K562 (cell line): ENCODE measurements around the gene STX18. TPM values are rescaled to one million over a fixed set of nuclear protein-coding genes. Genes with fewer than 3 reads are reported as not detected.

ENCODE experiments used
- ATAC-seq: fragments of 200-7000 bp; cut with Tn5 transposase; 3 replicates; pipeline ENCODE4 v1.9.1; 2020; ENCODE audit warnings: moderate library complexity
- BruUV-seq: library from RNA; stranded (reverse); fragments of 400-500 nt; replicated peaks from 2 replicates; lab custom pipeline; 2021; lab: Mats Ljungman, UMichigan
- CTCF ChIA-PET: fragments of 300-600 bp; formaldehyde crosslinking; extraction: SDS; loops from one replicate; lab custom pipeline; 2021; ENCODE audit warnings: low intra/inter-chr PET ratio; lab: Yijun Ruan, JAX
- POLR2A ChIA-PET: fragments of 300-600, 350-650 bp; sonication (Branson Sonifier 250); formaldehyde crosslinking; extraction: SDS; loops from one replicate; lab custom pipeline; 2021; ENCODE audit warnings: antibody characterized with exemption, inconsistent platforms; lab: Yijun Ruan, JAX
- DNase-seq, 4 experiments: peaks; one replicate each; pipeline versions ENCODE4 v3.0.0 to v3.0.0-alpha.2; 2011 to 2018; ENCODE audit warnings: low spot score in 3 of 4, mixed read lengths in 3 of 4; ENCODE audit errors: extremely low read depth in 1 of 4
- FAIRE-seq: peaks from 2 replicates; lab custom pipeline; 2011; peaks lifted over from hg19 to GRCh38; lab: Jason Lieb, UNC
- H2AFZ ChIP-seq: 2 replicates; pipeline ENCODE4 v1.6.0; 2011; ENCODE audit warnings: low read depth, low read length, control low read depth, inconsistent platforms
- H3K27ac ChIP-seq: fragments of 200-600 bp; 3 replicates; pipeline ENCODE4 v1.8.0; 2011; ENCODE audit warnings: low read depth, mild to moderate bottlenecking, control low read depth, inconsistent platforms, low read length, moderate library complexity, mixed read lengths; ENCODE audit errors: extremely low read depth
- H3K27me3 ChIP-seq, 2 experiments: fragments of 300-600 bp in 1 of 2; 2 replicates in 1 of 2; 3 replicates in 1 of 2; pipeline versions ENCODE4 v1.6.0 to v1.8.0; 2011; ENCODE audit warnings: inconsistent platforms in 2 of 2, low read length in 2 of 2, mild to moderate bottlenecking in 1 of 2, mixed read lengths in 1 of 2, moderate library complexity in 1 of 2; ENCODE audit not compliant: control insufficient read depth in 2 of 2, insufficient read depth in 2 of 2
- H3K36me3 ChIP-seq: fragments of 300-600 bp; 3 replicates; pipeline ENCODE4 v1.8.0; 2011; ENCODE audit warnings: mild to moderate bottlenecking, low read length, inconsistent platforms; ENCODE audit not compliant: control insufficient read depth, insufficient read depth
- H3K4me1 ChIP-seq, 2 experiments: fragments of 200-600 bp in 1 of 2; replicated peaks in 1 of 2; 2 replicates in 1 of 2; 3 replicates in 1 of 2; pipeline versions ENCODE4 v1.5.1 to v1.8.0; 2011; ENCODE audit warnings: inconsistent platforms in 2 of 2, low read length in 2 of 2, mild to moderate bottlenecking in 1 of 2, mixed read lengths in 1 of 2, moderate library complexity in 1 of 2; ENCODE audit not compliant: control insufficient read depth in 2 of 2, insufficient read depth in 2 of 2
- H3K4me2 ChIP-seq: 2 replicates; pipeline ENCODE4 v1.6.1; 2011; ENCODE audit warnings: low read length, control low read depth, inconsistent platforms, mixed read lengths; ENCODE audit not compliant: insufficient read depth
- H3K4me3 ChIP-seq: fragments of 200-600 bp; sonication (generic), shearing (Covaris generic); 2 replicates; pipeline ENCODE4 v1.5.1; 2016; ENCODE audit warnings: control low read depth, inconsistent platforms
- H3K79me2 ChIP-seq: fragments of 200-600 bp; 3 replicates; pipeline ENCODE4 v1.8.0; 2011; ENCODE audit warnings: low read length, inconsistent platforms; ENCODE audit not compliant: control insufficient read depth, insufficient read depth
- H3K9ac ChIP-seq, 2 experiments: 2 replicates each; pipeline versions ENCODE4 v1.6.0 to v1.6.1; 2011; ENCODE audit warnings: low read depth in 2 of 2, low read length in 2 of 2, control low read depth in 1 of 2, inconsistent platforms in 1 of 2, mild to moderate bottlenecking in 1 of 2, mixed read lengths in 1 of 2; ENCODE audit not compliant: insufficient read depth in 1 of 2
- H3K9me1 ChIP-seq: one replicate; pipeline ENCODE4 v1.6.0; 2011; ENCODE audit warnings: inconsistent platforms, mild to moderate bottlenecking, low read length, moderate library complexity; ENCODE audit not compliant: control insufficient read depth, insufficient read depth
- H3K9me3 ChIP-seq: replicated peaks from 2 replicates; pipeline ENCODE4 v1.5.1; 2011; ENCODE audit warnings: low read depth, low read length, inconsistent platforms; ENCODE audit not compliant: control insufficient read depth, insufficient read depth
- H4K20me1 ChIP-seq: replicated peaks from 2 replicates; pipeline ENCODE4 v1.6.1; 2011; ENCODE audit warnings: low read length, inconsistent platforms, mixed read lengths; ENCODE audit not compliant: control insufficient read depth, insufficient read depth
- CCAR2 ChIP-seq: fragments of 200-400 bp; formaldehyde crosslinking; IDR thresholded peaks from 2 replicates; pipeline ENCODE4 v1.6.1; 2017; ENCODE audit warnings: mild to moderate bottlenecking, low read depth, low read length
- GABPA ChIP-seq: fragments of 200-800 bp; sonication (Bioruptor generic); conservative IDR thresholded peaks from 2 replicates; pipeline ENCODE4 v1.6.1; 2016; ENCODE audit warnings: low read depth, missing genetic modification characterization, missing compliant biosample characterization
- MYBL2 ChIP-seq, 2 experiments: fragments of 450-650 bp in 1 of 2; sonication (generic) in 1 of 2; formaldehyde crosslinking in 1 of 2; IDR thresholded peaks; 2 replicates each; pipeline versions ENCODE4 v1.6.1 to v1.8.1; 2017 to 2022; ENCODE audit warnings: borderline replicate concordance in 1 of 2, inconsistent platforms in 1 of 2, low read depth in 1 of 2, mild to moderate bottlenecking in 1 of 2, missing genetic modification reagents in 1 of 2, moderate library complexity in 1 of 2
- MYNN ChIP-seq, 2 experiments: sonication (generic); formaldehyde crosslinking in 1 of 2; IDR thresholded peaks; 2 replicates each; pipeline versions ENCODE4 v1.5.0 to v1.6.1; 2016 to 2020; ENCODE audit warnings: antibody characterized with exemption in 1 of 2, missing genetic modification reagents in 1 of 2
- RFX1 ChIP-seq: fragments of 450-650 bp; IDR thresholded peaks from 2 replicates; pipeline ENCODE4 v1.6.1; 2016; ENCODE audit warnings: mild to moderate bottlenecking, moderate library complexity
- RFX5 ChIP-seq: IDR thresholded peaks from 2 replicates; pipeline ENCODE4 v1.6.1; 2011; ENCODE audit warnings: low read depth, mild to moderate bottlenecking, improper control_type of control experiment, low read length
- TBP ChIP-seq: optimal IDR thresholded peaks from 2 replicates; pipeline ENCODE3; 2011; ENCODE audit warnings: low read depth, low read length, improper control_type of control experiment
- TSC22D4 ChIP-seq: fragments of 450-650 bp; IDR thresholded peaks from 2 replicates; pipeline ENCODE4 v1.6.1; 2016; ENCODE audit warnings: missing genetic modification characterization, missing biosample characterization, control low read depth
- ZNF766 ChIP-seq: fragments of 200-800 bp; sonication (Bioruptor generic); conservative IDR thresholded peaks from 2 replicates; pipeline ENCODE4 v1.6.1; 2016; ENCODE audit warnings: missing genetic modification characterization, missing compliant biosample characterization
- WGBS: fragments of 100-300 bp; shearing (Covaris generic); methylation state at CpG from one replicate; pipeline ENCODE4 v1.1.6; 2016; ENCODE audit warnings: low coverage, mixed read lengths; ENCODE audit not compliant: insufficient coverage; ENCODE audit errors: missing lambda C conversion rate; 5-methylcytosine and 5-hydroxymethylcytosine counted together
- in situ Hi-C: fragments of 300-500 bp; cut with MboI; formaldehyde crosslinking; loops from 4 replicates; pipeline ENCODE4 v1.15.0; 2018; ENCODE audit warnings: inconsistent platforms, mixed read lengths
- intact Hi-C: fragments of 100-400 bp; cut with micrococcal nuclease; formaldehyde crosslinking; loops from 2 replicates; pipeline ENCODE4 v1.14.2; 2022
- polyA plus RNA-seq, 8 experiments: library from polyadenylated mRNA; depleted of rRNA in 4 of 8; stranded (reverse) in 5 of 8; unstranded in 3 of 8; fragments of >200 nt; fragmentation: Nextera tagmentation in 2 of 8; fragmentation: Illumina TruSeq in 1 of 8; extraction: Ambion mirVana in 2 of 8; extraction: Trizol in 1 of 8; gene quantifications; 2 replicates each; pipeline versions ENCODE4 v1.2.1 to v1.2.3, GENCODE V29; 2011 to 2014; ENCODE audit warnings: inconsistent platforms in 1 of 8, missing spikeins in 1 of 8
- total RNA-seq, 7 experiments: library from RNA; depleted of rRNA in 6 of 7; stranded (reverse); fragments of >200 nt in 6 of 7; fragmentation: Illumina TruSeq in 2 of 7; extraction: Trizol in 2 of 7; gene quantifications; 2 replicates each; pipeline versions ENCODE4 v1.2.1 to v1.2.3, GENCODE V29; 2011 to 2021; ENCODE audit warnings: low replicate concordance in 1 of 7
- TF ChIP-seq, protein P1 (sequence below): fragments of 450-650 bp; IDR thresholded peaks from 2 replicates; pipeline ENCODE4 v1.6.1; 2016
- TF ChIP-seq, protein P2 (sequence below): sonication (generic); formaldehyde crosslinking; IDR thresholded peaks from 2 replicates; pipeline ENCODE4 v1.8.0; 2022; ENCODE audit warnings: mild to moderate bottlenecking, missing genetic modification reagents
- TF ChIP-seq, protein P3 (sequence below): fragments of 450-650 bp; conservative IDR thresholded peaks from 2 replicates; pipeline ENCODE4 v1.6.1; 2016; ENCODE audit warnings: missing genetic modification characterization, low read depth, mild to moderate bottlenecking, control low read depth, missing compliant biosample characterization

The STX18 gene
- total and polyA plus RNA-seq, 9 of the 15 experiments (the other 6 are each of a cell fraction or from before 2014, with no cell fraction given) = 6.2 to 41.7 (median 22.7) TPM

DNA sequence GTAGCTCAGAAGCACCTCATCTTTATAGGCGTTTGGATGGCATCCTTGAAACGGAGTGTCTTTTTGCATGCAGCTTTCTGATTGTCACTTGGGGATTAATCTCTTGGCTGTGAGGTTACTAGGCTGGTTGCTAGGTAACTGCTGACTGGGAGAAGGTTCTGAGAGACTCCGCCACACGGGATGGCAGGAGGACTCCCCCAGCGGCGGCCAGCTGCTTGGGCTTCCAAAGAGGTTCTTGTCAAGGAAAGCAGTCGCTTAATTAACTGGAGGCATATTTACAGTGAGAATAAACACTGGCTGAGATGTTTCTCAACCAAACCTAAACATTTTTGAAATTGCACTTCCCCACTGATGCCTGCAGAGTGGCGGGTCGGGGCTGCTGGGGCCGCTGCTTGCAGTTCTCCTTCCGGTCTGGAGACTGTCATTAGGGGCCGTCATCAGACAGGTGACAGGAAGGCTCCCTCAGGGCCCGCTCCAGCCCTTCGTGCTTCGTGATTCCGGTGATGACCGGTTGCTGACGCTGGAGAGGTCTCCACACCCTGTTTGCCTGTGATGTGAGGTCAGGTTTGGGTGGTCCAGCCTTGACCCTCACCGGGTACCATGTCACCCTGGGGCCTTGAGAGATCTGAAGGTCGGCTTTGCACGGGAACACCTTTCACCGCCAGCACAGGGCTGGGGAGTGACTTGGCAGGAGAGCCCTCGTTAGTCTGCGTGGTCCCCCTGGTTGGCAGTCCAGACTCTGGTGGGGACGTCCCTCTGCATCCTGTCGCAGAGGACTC lies 145.8 kb downstream of the STX18 start:
- POLR2A ChIA-PET = interaction anchor here (0.5 to 1.4 kb wide), 5 partner anchors 10 to 719 kb away, joined by 3 to 4 read pairs (median 3); no protein-coding TSS in a partner anchor
- ATAC-seq = peak; percentile 73
- H3K4me3 ChIP-seq = no peak overlapping the region
- H3K36me3 ChIP-seq = no peaks in the 10 kb centered on the region
- intact Hi-C loops (no loop called here), in situ Hi-C loops (no loop called here)
- 0 out of 2 replicates have a peak, but pooled peaks cover 8% of the 10 kb centered on the region for H4K20me1 ChIP-seq
- no peak overlapping the region for H3K9ac ChIP-seq
- no peaks in the 10 kb centered on the region for H3K9me1 ChIP-seq
- no peak overlapping the region for H3K27ac ChIP-seq
- 0 out of 5 replicates have a peak, but pooled peaks cover 0 to 8% of the 10 kb centered on the region in 2 experiments for H3K4me1 ChIP-seq
- TF ChIP-seq, protein P1, sequence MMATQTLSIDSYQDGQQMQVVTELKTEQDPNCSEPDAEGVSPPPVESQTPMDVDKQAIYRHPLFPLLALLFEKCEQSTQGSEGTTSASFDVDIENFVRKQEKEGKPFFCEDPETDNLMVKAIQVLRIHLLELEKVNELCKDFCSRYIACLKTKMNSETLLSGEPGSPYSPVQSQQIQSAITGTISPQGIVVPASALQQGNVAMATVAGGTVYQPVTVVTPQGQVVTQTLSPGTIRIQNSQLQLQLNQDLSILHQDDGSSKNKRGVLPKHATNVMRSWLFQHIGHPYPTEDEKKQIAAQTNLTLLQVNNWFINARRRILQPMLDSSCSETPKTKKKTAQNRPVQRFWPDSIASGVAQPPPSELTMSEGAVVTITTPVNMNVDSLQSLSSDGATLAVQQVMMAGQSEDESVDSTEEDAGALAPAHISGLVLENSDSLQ = peak; percentile 14; the same call in 1 of the 2 replicates
- TF ChIP-seq GABPA (tag) (peak; percentile 26; the same call in 1 of the 2 replicates), ZNF766 (CRISPR knock-in tag) (no peak), MYBL2 (IDR thresholded peaks at IDR 0.05; ENCODE audit: low read depth) (no peak), MYBL2 (CRISPR knock-in tag; IDR thresholded peaks at IDR 0.05; ENCODE audit: borderline replicate concordance) (no peak), TBP (no peak), TSC22D4 (tag) (no peak), RFX5 (peak; percentile 84), MYNN (IDR thresholded peaks at IDR 0.05) (peak; percentile 90), MYNN (CRISPR knock-in tag; IDR thresholded peaks at IDR 0.05) (no peak), CCAR2 (no peak), RFX1 (peak; percentile 86)
- TF ChIP-seq, protein P2, sequence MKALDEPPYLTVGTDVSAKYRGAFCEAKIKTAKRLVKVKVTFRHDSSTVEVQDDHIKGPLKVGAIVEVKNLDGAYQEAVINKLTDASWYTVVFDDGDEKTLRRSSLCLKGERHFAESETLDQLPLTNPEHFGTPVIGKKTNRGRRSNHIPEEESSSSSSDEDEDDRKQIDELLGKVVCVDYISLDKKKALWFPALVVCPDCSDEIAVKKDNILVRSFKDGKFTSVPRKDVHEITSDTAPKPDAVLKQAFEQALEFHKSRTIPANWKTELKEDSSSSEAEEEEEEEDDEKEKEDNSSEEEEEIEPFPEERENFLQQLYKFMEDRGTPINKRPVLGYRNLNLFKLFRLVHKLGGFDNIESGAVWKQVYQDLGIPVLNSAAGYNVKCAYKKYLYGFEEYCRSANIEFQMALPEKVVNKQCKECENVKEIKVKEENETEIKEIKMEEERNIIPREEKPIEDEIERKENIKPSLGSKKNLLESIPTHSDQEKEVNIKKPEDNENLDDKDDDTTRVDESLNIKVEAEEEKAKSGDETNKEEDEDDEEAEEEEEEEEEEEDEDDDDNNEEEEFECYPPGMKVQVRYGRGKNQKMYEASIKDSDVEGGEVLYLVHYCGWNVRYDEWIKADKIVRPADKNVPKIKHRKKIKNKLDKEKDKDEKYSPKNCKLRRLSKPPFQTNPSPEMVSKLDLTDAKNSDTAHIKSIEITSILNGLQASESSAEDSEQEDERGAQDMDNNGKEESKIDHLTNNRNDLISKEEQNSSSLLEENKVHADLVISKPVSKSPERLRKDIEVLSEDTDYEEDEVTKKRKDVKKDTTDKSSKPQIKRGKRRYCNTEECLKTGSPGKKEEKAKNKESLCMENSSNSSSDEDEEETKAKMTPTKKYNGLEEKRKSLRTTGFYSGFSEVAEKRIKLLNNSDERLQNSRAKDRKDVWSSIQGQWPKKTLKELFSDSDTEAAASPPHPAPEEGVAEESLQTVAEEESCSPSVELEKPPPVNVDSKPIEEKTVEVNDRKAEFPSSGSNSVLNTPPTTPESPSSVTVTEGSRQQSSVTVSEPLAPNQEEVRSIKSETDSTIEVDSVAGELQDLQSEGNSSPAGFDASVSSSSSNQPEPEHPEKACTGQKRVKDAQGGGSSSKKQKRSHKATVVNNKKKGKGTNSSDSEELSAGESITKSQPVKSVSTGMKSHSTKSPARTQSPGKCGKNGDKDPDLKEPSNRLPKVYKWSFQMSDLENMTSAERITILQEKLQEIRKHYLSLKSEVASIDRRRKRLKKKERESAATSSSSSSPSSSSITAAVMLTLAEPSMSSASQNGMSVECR (CRISPR knock-in tag) = no peak
- TF ChIP-seq, protein P3, sequence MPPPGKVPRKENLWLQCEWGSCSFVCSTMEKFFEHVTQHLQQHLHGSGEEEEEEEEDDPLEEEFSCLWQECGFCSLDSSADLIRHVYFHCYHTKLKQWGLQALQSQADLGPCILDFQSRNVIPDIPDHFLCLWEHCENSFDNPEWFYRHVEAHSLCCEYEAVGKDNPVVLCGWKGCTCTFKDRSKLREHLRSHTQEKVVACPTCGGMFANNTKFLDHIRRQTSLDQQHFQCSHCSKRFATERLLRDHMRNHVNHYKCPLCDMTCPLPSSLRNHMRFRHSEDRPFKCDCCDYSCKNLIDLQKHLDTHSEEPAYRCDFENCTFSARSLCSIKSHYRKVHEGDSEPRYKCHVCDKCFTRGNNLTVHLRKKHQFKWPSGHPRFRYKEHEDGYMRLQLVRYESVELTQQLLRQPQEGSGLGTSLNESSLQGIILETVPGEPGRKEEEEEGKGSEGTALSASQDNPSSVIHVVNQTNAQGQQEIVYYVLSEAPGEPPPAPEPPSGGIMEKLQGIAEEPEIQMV (tag) = no peak
- H3K79me2 ChIP-seq = no peaks in the 10 kb centered on the region
- peak in 2 of 4 experiments; percentile 26 to 37 for DNase-seq
- CTCF ChIA-PET = no interaction called here
- no peaks in the 10 kb centered on the region for H3K9me3 ChIP-seq
- H3K4me2 ChIP-seq = no peak overlapping the region
- WGBS = 2% methylated on average over 26 of the region's 26 CpGs
- FAIRE-seq = no peak
- H3K27me3 ChIP-seq = peaks cover 16 to 66% of the 10 kb centered on the region in 2 experiments
- no TSS peak for BruUV-seq
- no peak overlapping the region for H2AFZ ChIP-seq
